Cortex of kidney (tissue), 1 donor: Measurements from ENCODE around the gene ANAPC5.
"Not testable (repeated sequence)": the region's sequence is repeated elsewhere in the genome, so short reads cannot be mapped to it uniquely, and the experiment has no call there.

Experiments used
- DNase-seq: peaks from one replicate; lab custom pipeline; 2025; lab: John Stamatoyannopoulos, UW

Gene ANAPC5

GRCh38 chr12:121310231-121310630 lies 42.0 kb downstream of the ANAPC5 start:
- DNase-seq, result not testable (repeated sequence)

DNA sequence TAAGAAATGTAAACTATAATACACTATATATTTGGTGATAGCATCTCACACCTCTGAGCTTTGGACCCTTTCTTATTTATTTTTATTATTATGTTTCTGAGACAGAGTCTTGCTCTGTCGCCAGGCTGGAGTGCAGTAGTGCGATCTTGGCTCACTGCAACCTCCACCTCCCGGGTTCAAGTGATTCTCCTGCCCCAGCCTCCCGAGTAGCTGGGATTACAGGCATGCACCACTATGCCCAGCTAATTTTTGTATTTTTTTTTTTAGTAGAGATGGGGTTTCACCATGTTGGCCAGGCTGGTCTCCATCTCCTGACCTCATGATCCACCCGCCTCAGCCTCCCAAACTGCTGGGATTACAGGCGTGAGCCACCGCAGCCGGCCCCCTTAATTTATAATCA lies 44.8 kb downstream of the ANAPC5 start:
- DNase-seq, result not testable (repeated sequence)

GRCh38 chr12:121304306-121304705 lies 47.9 kb downstream of the ANAPC5 start:
- no peak for DNase-seq

DNA sequence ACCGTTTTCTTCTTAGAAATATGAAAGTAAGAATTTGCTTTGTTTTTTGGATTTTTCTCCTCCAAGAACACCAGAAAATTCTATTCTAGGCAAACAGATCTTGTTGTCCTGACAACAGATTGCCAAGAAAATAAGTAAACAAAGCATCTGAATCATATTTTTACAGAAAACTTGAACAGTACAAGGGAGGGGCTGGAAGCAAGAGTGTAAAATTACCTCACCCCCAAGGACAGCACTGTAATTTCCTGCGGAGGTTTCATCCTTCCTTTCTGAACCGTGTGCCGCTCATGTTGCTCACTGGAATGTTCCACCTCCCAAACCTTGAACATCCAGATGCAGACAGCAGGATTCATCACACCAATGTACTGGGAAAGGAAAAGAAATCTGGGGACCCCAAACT lies 50.3 kb downstream of the ANAPC5 start:
- no peak for DNase-seq

GRCh38 chr12:121300083-121300819 lies 52.0 kb downstream of the ANAPC5 start:
- no peak for DNase-seq

- no peak for DNase-seq
These were observed 52.5 kb downstream of the ANAPC5 start for GRCh38 chr12:121299662-121300061.

DNA sequence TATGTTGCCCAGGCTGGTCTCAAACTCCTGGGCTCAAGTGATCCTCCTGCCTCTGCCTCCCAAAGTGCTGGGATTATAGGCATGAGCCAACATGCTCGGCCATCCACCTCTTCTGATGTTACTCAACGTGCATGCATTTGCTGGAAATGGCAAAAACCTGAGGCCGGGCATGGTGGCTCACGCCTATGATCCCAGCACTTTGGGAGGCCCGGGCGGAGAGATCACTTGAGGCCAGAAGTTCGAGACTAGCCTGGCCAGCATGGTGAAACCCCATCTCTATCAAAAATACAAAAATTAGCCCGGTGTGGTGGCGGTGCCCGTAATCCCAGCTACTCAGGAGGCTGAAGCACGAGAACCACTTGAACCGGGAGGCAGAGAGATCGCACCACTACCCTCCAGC lies 53.8 kb downstream of the ANAPC5 start:
- not testable (repeated sequence) for DNase-seq

- no peak for DNase-seq
These were observed 54.7 kb downstream of the ANAPC5 start for GRCh38 chr12:121297435-121297991.

DNA sequence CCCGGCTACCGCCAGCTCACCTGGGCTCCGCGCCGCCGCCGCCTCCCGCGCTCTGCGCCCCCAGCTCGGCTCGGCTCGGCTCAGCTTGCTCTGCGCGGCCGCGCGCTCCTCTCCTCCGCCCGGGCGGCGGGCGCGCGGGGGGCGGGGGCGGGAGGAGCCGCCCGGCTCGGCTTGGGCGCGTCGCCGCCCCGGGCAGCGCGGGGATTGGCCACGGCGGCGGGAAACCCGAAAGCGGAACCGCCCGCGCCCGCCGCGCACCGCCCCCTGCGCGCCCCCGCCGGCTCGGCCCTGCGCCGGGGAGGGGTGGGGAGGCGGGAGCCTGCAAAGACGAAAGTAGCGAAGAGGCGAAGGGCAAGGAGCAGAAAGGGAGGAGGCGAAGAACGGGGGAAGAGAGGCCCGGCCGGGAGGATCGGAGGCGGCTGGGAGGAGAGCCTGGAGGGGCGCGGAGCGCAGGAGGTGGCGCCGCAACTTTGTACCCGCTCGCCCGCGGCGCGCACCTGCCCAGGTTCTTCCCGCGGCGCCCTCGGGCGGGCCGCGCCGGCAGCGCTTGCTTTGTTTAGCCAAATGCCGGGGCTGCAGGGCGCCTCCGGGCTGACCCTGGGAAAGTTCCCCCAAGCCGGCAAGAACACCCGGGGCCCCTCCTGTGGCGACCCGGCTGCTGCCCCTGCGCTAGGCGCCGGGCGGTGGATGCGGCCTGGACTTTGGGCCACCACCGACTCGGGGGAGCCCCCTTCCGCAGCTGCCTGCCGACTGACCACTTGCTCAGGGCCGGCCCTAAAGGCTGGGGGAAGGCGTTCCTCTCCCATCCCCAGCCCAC lies 55.4 kb downstream of the ANAPC5 start, which contains the start of gene CAMKK2:
Gene CAMKK2 (minus strand): TSS at position 92 of the 817 bp plus-strand sequence. CDS start 22,183 bp downstream, outside the sequence.
- DNase-seq, result no peak

DNA sequence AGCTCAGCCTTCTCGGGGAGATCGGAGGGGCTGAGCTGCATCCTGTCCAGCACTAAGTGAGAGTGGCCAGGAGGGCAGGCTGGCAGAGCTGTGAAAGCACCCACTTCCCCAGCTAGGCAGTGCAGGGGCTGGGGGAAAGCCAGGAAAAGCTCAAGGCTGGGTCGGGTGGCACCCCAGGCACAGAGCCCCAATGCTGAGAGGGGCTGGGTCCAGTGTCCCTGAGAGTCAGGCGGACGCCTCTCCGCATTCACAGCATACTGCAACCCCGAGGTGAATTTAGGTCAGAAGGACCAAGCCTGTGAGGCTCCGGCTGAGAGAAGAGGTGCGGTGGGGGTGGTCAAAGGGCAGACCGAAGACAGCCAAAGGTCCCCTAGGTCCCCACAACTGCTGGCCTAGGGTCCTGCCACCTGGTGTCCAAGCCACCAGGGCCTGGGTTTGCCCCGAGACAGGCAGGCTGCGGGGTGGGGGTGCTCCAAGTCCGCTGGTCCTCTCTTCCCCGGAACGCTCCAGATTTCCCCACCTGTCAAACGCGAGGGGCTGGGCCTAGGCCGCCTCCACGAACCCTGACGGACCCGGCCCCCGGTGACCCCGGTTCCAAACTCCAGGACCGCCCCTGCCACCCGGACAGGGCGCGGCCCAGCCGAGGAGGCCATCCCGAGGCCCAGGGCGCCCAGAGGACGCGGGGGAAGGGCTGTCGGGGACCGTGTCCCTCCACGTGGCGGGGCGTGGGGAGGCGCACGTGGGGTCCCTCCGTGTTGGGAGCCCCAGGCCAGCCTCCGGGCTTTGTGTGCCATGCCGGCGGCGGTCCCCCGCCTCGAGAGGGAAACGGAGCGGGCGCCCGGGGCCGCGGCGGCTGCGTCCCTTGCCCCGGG lies 56.2 kb downstream of the ANAPC5 start:
- DNase-seq, result no peak

GRCh38 chr12:121295116-121295745 lies 57.0 kb downstream of the ANAPC5 start:
- no peak for DNase-seq

GRCh38 chr12:121294151-121294889 lies 57.9 kb downstream of the ANAPC5 start:
- no peak for DNase-seq

DNA sequence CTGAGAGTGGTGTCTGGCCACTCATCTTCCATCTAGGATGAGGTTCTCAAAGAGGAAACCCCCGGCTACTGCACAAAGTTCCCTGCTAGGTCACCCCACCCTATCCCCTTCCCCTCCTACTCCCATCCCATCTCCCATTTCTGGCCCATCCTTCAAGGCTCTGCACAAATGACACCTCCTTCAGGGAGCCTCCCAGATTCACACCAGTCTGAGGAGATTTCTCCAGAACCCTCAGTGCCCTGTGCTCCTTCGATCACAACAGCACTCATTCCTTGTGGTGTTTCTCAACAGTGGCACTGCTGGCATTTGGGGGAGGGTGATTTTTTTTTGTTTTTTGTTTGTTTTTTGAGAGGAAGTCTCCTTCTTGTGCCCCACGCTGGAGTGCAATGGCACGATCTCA lies 58.6 kb downstream of the ANAPC5 start:
- no peak for DNase-seq

DNA sequence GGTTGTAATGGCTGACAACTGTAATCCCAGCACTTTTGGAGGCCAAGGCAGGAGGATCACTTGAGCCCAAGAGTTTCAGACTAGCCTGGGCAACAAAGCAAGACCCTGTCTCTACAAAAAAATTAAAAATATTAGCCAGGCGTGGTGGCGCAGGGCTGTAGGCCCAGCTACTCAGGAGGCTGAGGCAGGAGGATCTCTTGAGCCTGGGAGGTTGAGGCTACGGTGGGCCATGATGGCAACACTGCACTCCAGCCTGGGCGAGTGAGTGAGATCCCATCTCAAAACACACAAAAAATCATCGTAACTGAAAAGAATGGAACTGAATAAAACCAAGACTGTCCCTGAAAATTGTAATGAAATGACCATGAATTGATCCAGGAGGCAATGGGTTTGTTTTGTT lies 61.8 kb downstream of the ANAPC5 start:
- DNase-seq, result no peak

- DNase-seq, result no peak
These were observed 62.2 kb downstream of the ANAPC5 start for GRCh38 chr12:121289962-121290361.

GRCh38 chr12:121288986-121289385 lies 63.2 kb downstream of the ANAPC5 start:
- DNase-seq, result no peak

GRCh38 chr12:121288158-121288845 lies 63.9 kb downstream of the ANAPC5 start:
- DNase-seq, result no peak

DNA sequence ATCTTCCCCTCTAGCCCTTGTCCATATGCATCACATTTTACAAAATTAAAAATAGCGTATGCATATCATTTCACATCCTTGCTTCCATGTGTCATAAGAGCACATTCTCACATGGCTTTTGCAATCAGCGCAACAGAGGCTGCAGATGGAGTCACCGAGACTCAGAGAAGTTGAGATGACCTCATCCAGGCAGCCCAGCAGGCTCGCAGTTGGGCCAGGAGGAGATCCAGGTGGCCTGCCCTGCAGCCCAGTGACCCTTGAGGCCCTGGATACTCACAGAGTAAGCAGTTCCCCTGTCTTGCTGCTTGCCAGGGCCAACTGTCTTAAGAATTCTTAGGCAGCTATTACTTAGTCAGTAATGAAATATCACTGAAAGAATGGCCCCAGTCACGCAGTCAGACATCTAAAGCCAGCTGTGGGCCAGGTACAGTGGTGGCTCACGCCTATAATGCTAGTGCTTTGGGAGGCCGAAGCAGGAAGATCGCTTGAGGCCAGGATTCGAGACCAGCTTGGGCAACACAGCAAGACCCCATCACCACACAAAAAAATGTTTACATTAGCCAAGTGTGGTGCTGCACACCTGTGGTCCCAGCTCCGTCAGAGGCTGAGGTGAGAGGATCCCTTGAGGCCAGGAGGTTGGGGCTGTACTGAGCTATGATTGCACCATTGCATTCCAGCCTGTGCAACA lies 64.8 kb downstream of the ANAPC5 start:
- no peak for DNase-seq

- DNase-seq, result no peak
These were observed 66.4 kb downstream of the ANAPC5 start for GRCh38 chr12:121285856-121286255.
